GM18508 (cell line): Measurements from ENCODE around the gene STARD7.
"Not testable (repeated sequence)": the region's sequence is repeated elsewhere in the genome, so short reads cannot be mapped to it uniquely, and the experiment has no call there.

Experiments used
- ATAC-seq: cut with Tn5 transposase; IDR thresholded peaks from one replicate; pipeline ENCODE4 v1.9.1; 2021; ENCODE audit warnings: moderate number of reproducible peaks; ENCODE audit not compliant: insufficient read depth, unreplicated experiment

Gene STARD7

GRCh38 chr2:96238266-96238665 lies 29.6 kb upstream of the STARD7 start:
- no peak for ATAC-seq

- ATAC-seq, result no peak
These were observed 28.3 kb upstream of the STARD7 start for GRCh38 chr2:96236882-96237281.

- no peak for ATAC-seq
These were observed 25.3 kb upstream of the STARD7 start for GRCh38 chr2:96233880-96234316.

- no peak for ATAC-seq
These were observed 24.8 kb upstream of the STARD7 start for GRCh38 chr2:96233436-96233835.

GRCh38 chr2:96231316-96231715 lies 22.7 kb upstream of the STARD7 start:
- ATAC-seq, result no peak

- ATAC-seq, result peak; percentile 48
These were observed 16.4 kb upstream of the STARD7 start for GRCh38 chr2:96225016-96225533.

- ATAC-seq, result not testable (repeated sequence)
These were observed 12.5 kb upstream of the STARD7 start for GRCh38 chr2:96221106-96221505.

- ATAC-seq, result not testable (repeated sequence)
These were observed 11.3 kb upstream of the STARD7 start for GRCh38 chr2:96219959-96220358.

- no peak for ATAC-seq
These were observed 10.0 kb upstream of the STARD7 start for GRCh38 chr2:96218508-96219131.

- ATAC-seq, result no peak
These were observed 5.9 kb upstream of the STARD7 start for GRCh38 chr2:96214554-96214953.

GRCh38 chr2:96213379-96213778 lies 4.8 kb upstream of the STARD7 start:
- no peak for ATAC-seq

GRCh38 chr2:96212339-96212738 lies 3.7 kb upstream of the STARD7 start:
- no peak for ATAC-seq

- ATAC-seq, result no peak
These were observed 1.1 kb upstream of the STARD7 start for GRCh38 chr2:96209729-96210085.

GRCh38 chr2:96209011-96209728 lies 543 bp upstream of the STARD7 start:
- ATAC-seq, result no peak

- ATAC-seq, result no peak
These were observed 869 bp downstream of the STARD7 start for GRCh38 chr2:96207774-96208142.

- ATAC-seq, result no peak
These were observed 1.4 kb downstream of the STARD7 start for GRCh38 chr2:96207073-96207773.

GRCh38 chr2:96205888-96206287 lies 2.7 kb downstream of the STARD7 start:
- no peak for ATAC-seq

GRCh38 chr2:96204836-96205624 lies 3.6 kb downstream of the STARD7 start:
- no peak for ATAC-seq

- ATAC-seq, result no peak
These were observed 5.2 kb downstream of the STARD7 start for GRCh38 chr2:96203130-96204028.
